ENCODE results near the gene PARL. TPM values are rescaled to one million over a fixed set of nuclear protein-coding genes. Genes with fewer than 3 reads are reported as not detected.

PARL gene
- total RNA-seq, 1 experiment from 2014 or later, result 69.2 TPM

- Histone ChIP-seq H3K27me3 (ENCODE audit: low read length) (no peaks in the 10 kb centered on the region), H3K9ac (ENCODE audit: low read length) (no peak overlapping the region), H3K36me3 (ENCODE audit: low read depth, low read length) (peaks cover 45% of the 10 kb centered on the region), H3F3A (ENCODE audit: low read length, unreplicated experiment) (no peaks in the 10 kb centered on the region), H3K27ac (ENCODE audit: low read length) (no peak overlapping the region), H3K79me2 (ENCODE audit: low read length) (no peaks in the 10 kb centered on the region), H3K4me3 (ENCODE audit: low read length) (no peak overlapping the region), H2AFZ (ENCODE audit: low read length) (no peak overlapping the region), H3K4me2 (ENCODE audit: low read length) (no peak overlapping the region), H3K4me1 (ENCODE audit: insufficient read depth, low read length) (no peaks in the 10 kb centered on the region), H3K9me3 (ENCODE audit: low read length) (no peaks in the 10 kb centered on the region), H4K20me1 (ENCODE audit: low read length) (no peaks in the 10 kb centered on the region), H3K9me2 (replicated peaks; ENCODE audit: low read length) (no peaks in the 10 kb centered on the region)
- TF ChIP-seq CTCF (conservative IDR thresholded peaks at IDR 0.05; ENCODE audit: low read depth, low read length) (no peak), EZH2phosphoT487 (IDR thresholded peaks at IDR 0.05; ENCODE audit: borderline replicate concordance, low read length) (no peak), EZH2 (IDR thresholded peaks at IDR 0.05; ENCODE audit: low read length, unreplicated experiment) (no peak)
- intact Hi-C loops (cut with micrococcal nuclease), result no loop called here
- no TSS peak for BruUV-seq (replicated peaks)
- POLR2A ChIA-PET (ENCODE audit: unreplicated experiment), result no interaction called here
- CTCF ChIA-PET, result no interaction called here
- DNase-seq (no peak), ATAC-seq (no peak)
Observed at GRCh38 chr3:183807881-183808280, 76.8 kb downstream of the PARL start.

- no peaks in the 10 kb centered on the region for H3K4me1 ChIP-seq (ENCODE audit: insufficient read depth, low read length)
- ATAC-seq, result no peak
- no peaks in the 10 kb centered on the region for H3K9me3 ChIP-seq (ENCODE audit: low read length)
- no peak overlapping the region for H3K4me3 ChIP-seq (ENCODE audit: low read length)
- no peaks in the 10 kb centered on the region for H4K20me1 ChIP-seq (ENCODE audit: low read length)
- no peak for TF ChIP-seq EZH2phosphoT487 (IDR thresholded peaks at IDR 0.05; ENCODE audit: borderline replicate concordance, low read length)
- TF ChIP-seq CTCF (conservative IDR thresholded peaks at IDR 0.05; ENCODE audit: low read depth, low read length), result no peak
- H3K4me2 ChIP-seq (ENCODE audit: low read length), result no peak overlapping the region
- no TSS peak for BruUV-seq (replicated peaks)
- H3K79me2 ChIP-seq (ENCODE audit: low read length), result no peaks in the 10 kb centered on the region
- no peak overlapping the region for H3K27ac ChIP-seq (ENCODE audit: low read length)
- no peaks in the 10 kb centered on the region for H3K27me3 ChIP-seq (ENCODE audit: low read length)
- no peak overlapping the region for H3K9ac ChIP-seq (ENCODE audit: low read length)
- DNase-seq, result no peak
- H3K9me2 ChIP-seq (replicated peaks; ENCODE audit: low read length), result no peaks in the 10 kb centered on the region
- H3F3A ChIP-seq (ENCODE audit: low read length, unreplicated experiment), result no peaks in the 10 kb centered on the region
- ChIA-PET CTCF (no interaction called here), POLR2A (ENCODE audit: unreplicated experiment) (no interaction called here)
- H3K36me3 ChIP-seq (ENCODE audit: low read depth, low read length), result peaks cover 46% of the 10 kb centered on the region
- no peak overlapping the region for H2AFZ ChIP-seq (ENCODE audit: low read length)
- intact Hi-C loops (cut with micrococcal nuclease), result no loop called here
Observed at GRCh38 chr3:183807209-183807728, 77.4 kb downstream of the PARL start.

- no peak overlapping the region for H3K4me2 ChIP-seq (ENCODE audit: low read length)
- DNase-seq (no peak), ATAC-seq (no peak)
- no peaks in the 10 kb centered on the region for H3F3A ChIP-seq (ENCODE audit: low read length, unreplicated experiment)
- H3K27me3 ChIP-seq (ENCODE audit: low read length), result no peaks in the 10 kb centered on the region
- no peaks in the 10 kb centered on the region for H3K79me2 ChIP-seq (ENCODE audit: low read length)
- H2AFZ ChIP-seq (ENCODE audit: low read length), result no peak overlapping the region
- H3K9me3 ChIP-seq (ENCODE audit: low read length), result no peaks in the 10 kb centered on the region
- H3K4me1 ChIP-seq (ENCODE audit: insufficient read depth, low read length), result no peaks in the 10 kb centered on the region
- CTCF ChIA-PET, result no interaction called here
- no peak overlapping the region for H3K4me3 ChIP-seq (ENCODE audit: low read length)
- intact Hi-C loops (cut with micrococcal nuclease), result no loop called here
- POLR2A ChIA-PET (ENCODE audit: unreplicated experiment), result no interaction called here
- no peaks in the 10 kb centered on the region for H4K20me1 ChIP-seq (ENCODE audit: low read length)
- TF ChIP-seq EZH2 (IDR thresholded peaks at IDR 0.05; ENCODE audit: low read length, unreplicated experiment), result no peak
- TF ChIP-seq EZH2phosphoT487 (IDR thresholded peaks at IDR 0.05; ENCODE audit: borderline replicate concordance, low read length), result no peak
- TF ChIP-seq CTCF (conservative IDR thresholded peaks at IDR 0.05; ENCODE audit: low read depth, low read length), result no peak
- H3K27ac ChIP-seq (ENCODE audit: low read length), result no peak overlapping the region
- peaks cover 57% of the 10 kb centered on the region; the same call in 1 of the 2 replicates for H3K36me3 ChIP-seq (ENCODE audit: low read depth, low read length)
- H3K9me2 ChIP-seq (replicated peaks; ENCODE audit: low read length), result no peaks in the 10 kb centered on the region
- BruUV-seq (replicated peaks), result no TSS peak
- no peak overlapping the region for H3K9ac ChIP-seq (ENCODE audit: low read length)
Observed at GRCh38 chr3:183802989-183803388, 81.7 kb downstream of the PARL start.
